Kidney (tissue), 14 donors: ENCODE results near the gene LY6G6F. TPM values are rescaled to one million over a fixed set of nuclear protein-coding genes. Genes with fewer than 3 reads are reported as not detected.

Source experiments
- DNase-seq, 5 donors: peaks; one replicate each; pipeline ENCODE4 v3.0.0-alpha.2; 2013 to 2020
- FAIRE-seq: peaks from 2 replicates; lab custom pipeline; 2012; peaks lifted over from hg19 to GRCh38; lab: Jason Lieb, UNC
- H3K27ac ChIP-seq, 2 donors: one replicate each; pipeline ENCODE4 v1.7.0; 2013; ENCODE audit warnings: low read depth in 2 of 2, low read length in 2 of 2, inconsistent platforms in 1 of 2
- H3K27me3 ChIP-seq: one replicate; pipeline ENCODE4 v1.7.1; 2013; ENCODE audit warnings: low read length, inconsistent platforms; ENCODE audit not compliant: control insufficient read depth, insufficient read depth
- H3K36me3 ChIP-seq, 3 donors: one replicate each; pipeline versions ENCODE4 v1.7.0 to v1.7.1; 2013; ENCODE audit warnings: low read length in 3 of 3, control low read depth in 1 of 3, inconsistent platforms in 1 of 3; ENCODE audit not compliant: insufficient read depth in 3 of 3, control insufficient read depth in 2 of 3
- H3K4me1 ChIP-seq, 3 donors: one replicate each; pipeline versions ENCODE4 v1.7.0 to v1.7.1; 2013; ENCODE audit warnings: low read length in 3 of 3, inconsistent platforms in 1 of 3, low read depth in 1 of 3; ENCODE audit not compliant: control insufficient read depth in 2 of 3, insufficient read depth in 2 of 3
- H3K4me3 ChIP-seq, 3 donors: one replicate each; pipeline versions ENCODE4 v1.7.0 to v1.8.1; 2013; ENCODE audit warnings: low read length in 3 of 3, control low read depth in 1 of 3, inconsistent platforms in 1 of 3
- H3K9ac ChIP-seq, 3 donors: one replicate each; pipeline versions ENCODE4 v1.7.0 to v1.7.1; 2013; ENCODE audit warnings: low read length in 3 of 3, control low read depth in 1 of 3, inconsistent platforms in 1 of 3
- H3K9me3 ChIP-seq, 3 donors: one replicate each; pipeline versions ENCODE4 v1.7.0 to v1.7.1; 2013; ENCODE audit warnings: low read length in 3 of 3, control low read depth in 1 of 3, inconsistent platforms in 1 of 3; ENCODE audit not compliant: control insufficient read depth in 2 of 3, insufficient read depth in 1 of 3
- intact Hi-C: fragments of 100-400 bp; cut with DNase I; formaldehyde crosslinking; loops from one replicate; pipeline ENCODE4 v1.11.1; 2022
- polyA plus RNA-seq: library from polyadenylated mRNA; stranded (reverse); fragments of 350-450 nt; fragmentation: Illumina TruSeq; extraction: RNeasy Lipid Tissue Mini Kit (QIAGEN cat#74804); gene quantifications from one replicate; pipeline ENCODE4 v1.2.3, GENCODE V29; 2014; ENCODE audit warnings: low read depth, low replicate concordance; ENCODE audit not compliant: insufficient read depth
- total RNA-seq: library from RNA; stranded (reverse); fragmentation: NEBNext Ultra II Directional; extraction: Animal tissue kit (Norgen Biotek cat#: 25700); gene quantifications from one replicate; pipeline ENCODE4 v1.2.1, GENCODE V29; 2021
- TF ChIP-seq, protein P1 (sequence below): IDR thresholded peaks from 3 replicates; pipeline ENCODE4 v1.5.1; 2012; ENCODE audit warnings: mild to moderate bottlenecking, moderate library complexity, borderline replicate concordance; ENCODE audit not compliant: insufficient read depth; ENCODE audit errors: extremely low read depth
- donor health status: control.
- donor health status: control.
- donor health status: control.
- donor health status: control.
- donor health status: control.
- donor health status: DM: yes; HTN: yes; CAD: no.
- donor health status: Normal renal cell carcinoma (clear cell type).

LY6G6F gene
- total and polyA plus RNA-seq, 2 donors from 2014 or later = not detected

DNA sequence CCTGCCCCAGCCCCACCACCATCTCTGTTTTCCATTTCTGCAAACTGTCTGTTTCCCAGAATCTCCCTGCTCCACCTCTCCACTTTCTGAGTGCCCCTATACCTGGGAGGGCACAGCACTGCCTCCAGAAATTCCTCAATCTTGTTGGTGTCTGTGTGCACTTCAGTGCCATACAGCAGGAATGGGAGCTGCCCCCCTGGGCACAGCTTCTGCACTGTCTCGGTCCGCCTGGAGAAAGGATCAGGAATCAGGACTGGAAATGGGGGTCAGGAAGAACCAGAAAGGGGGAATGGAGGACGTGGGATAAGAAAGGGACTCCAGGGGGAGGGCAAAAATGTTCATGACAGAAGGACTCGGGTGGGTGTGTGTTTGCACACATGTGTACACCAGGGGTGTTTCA is 27.1 kb downstream of the LY6G6F start:
- H3K36me3 ChIP-seq = peaks cover 0 to 28% (median 16%) of the 10 kb centered on the region in 3 donors
- peak overlapping the region in 2 of 3 donors; percentile 4 to 100 for H3K4me3 ChIP-seq
- DNase-seq = no peak
- no peaks in the 10 kb centered on the region for H3K27me3 ChIP-seq
- TF ChIP-seq, protein P1, sequence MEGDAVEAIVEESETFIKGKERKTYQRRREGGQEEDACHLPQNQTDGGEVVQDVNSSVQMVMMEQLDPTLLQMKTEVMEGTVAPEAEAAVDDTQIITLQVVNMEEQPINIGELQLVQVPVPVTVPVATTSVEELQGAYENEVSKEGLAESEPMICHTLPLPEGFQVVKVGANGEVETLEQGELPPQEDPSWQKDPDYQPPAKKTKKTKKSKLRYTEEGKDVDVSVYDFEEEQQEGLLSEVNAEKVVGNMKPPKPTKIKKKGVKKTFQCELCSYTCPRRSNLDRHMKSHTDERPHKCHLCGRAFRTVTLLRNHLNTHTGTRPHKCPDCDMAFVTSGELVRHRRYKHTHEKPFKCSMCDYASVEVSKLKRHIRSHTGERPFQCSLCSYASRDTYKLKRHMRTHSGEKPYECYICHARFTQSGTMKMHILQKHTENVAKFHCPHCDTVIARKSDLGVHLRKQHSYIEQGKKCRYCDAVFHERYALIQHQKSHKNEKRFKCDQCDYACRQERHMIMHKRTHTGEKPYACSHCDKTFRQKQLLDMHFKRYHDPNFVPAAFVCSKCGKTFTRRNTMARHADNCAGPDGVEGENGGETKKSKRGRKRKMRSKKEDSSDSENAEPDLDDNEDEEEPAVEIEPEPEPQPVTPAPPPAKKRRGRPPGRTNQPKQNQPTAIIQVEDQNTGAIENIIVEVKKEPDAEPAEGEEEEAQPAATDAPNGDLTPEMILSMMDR = no peak
- H3K27ac ChIP-seq = peak overlapping the region; percentile 98 to 99
- H3K9ac ChIP-seq = peak overlapping the region in 1 of 3 donors; percentile 99
- intact Hi-C loops = no loop called here
- peaks cover 10 to 33% (median 24%) of the 10 kb centered on the region in 3 donors for H3K4me1 ChIP-seq
- H3K9me3 ChIP-seq = no peaks in the 10 kb centered on the region
- no peak for FAIRE-seq

DNA sequence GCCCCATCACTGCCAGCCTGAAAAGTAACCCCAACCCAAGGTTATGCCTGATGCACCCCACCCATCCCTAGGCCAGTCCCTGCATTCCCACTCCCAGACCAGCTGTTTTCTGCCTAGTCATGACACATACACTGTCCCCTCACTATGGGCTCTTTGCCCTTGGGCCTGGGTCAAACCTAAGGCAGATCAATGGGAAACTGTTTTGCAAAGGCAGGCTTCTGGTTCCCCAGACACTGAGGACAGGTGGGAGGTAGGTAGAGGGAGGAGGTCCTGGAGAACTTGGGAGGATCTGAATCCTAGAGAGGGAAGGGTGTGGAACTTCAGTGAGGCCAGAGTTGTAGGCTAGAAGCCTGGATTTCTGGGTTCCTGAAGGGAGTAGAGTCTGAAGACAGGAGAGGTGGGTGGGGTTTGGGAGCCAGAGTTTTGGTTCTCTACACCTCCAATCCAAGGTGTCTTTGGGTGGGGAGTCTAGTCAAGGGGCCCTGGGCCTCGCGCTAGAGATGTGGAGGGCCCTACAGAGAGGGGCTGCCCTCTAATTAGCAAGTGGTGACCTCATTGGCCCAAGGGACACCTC is 27.7 kb downstream of the LY6G6F start:
- H3K4me3 ChIP-seq = peak overlapping the region; percentile 93 to 100 (median 98)
- intact Hi-C loops = no loop called here
- peaks cover 10 to 36% (median 28%) of the 10 kb centered on the region in 3 donors for H3K4me1 ChIP-seq
- peaks cover 0 to 28% (median 16%) of the 10 kb centered on the region in 3 donors for H3K36me3 ChIP-seq
- FAIRE-seq (no peak), DNase-seq (peak in 1 of 5 donors; percentile 24)
- no peaks in the 10 kb centered on the region for H3K9me3 ChIP-seq
- TF ChIP-seq, protein P1 = no peak
- no peaks in the 10 kb centered on the region for H3K27me3 ChIP-seq
- H3K27ac ChIP-seq = peak overlapping the region; percentile 98 to 99
- peak overlapping the region in 2 of 3 donors; percentile 34 to 99 for H3K9ac ChIP-seq

DNA sequence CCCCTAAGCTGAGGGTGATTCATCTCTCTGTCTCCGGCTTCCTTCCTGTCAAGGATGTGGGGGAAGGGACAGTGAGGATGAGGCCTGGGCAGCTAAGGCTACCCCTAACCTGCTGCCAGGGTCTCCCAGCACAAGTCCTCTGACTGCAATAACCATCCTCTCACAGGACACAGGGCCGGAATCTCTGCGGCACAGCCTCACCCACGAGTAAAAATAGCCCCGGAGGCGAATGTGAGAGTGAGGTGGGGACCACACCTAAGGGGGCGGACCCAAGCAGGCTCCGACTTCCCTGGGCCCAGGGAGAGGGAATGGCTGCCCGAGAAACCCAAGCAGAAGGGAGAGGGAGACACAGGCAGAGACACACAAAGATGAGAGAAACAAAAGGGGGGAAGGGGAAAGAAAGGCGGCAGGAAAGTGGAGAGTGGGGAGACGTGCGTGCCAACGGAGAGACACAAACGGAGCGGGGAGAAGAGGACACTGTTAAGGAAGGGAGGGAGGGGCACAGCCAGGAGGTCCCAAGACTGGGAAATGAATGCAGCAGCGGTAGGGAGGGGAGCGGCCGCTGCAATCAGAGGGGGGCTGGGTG is 28.2 kb downstream of the LY6G6F start:
- no peaks in the 10 kb centered on the region for H3K9me3 ChIP-seq
- intact Hi-C loops = no loop called here
- H3K4me3 ChIP-seq = peak overlapping the region; percentile 93 to 100 (median 98)
- TF ChIP-seq, protein P1 = no peak
- peaks cover 0 to 28% (median 16%) of the 10 kb centered on the region in 3 donors for H3K36me3 ChIP-seq
- peak overlapping the region; percentile 98 to 99 for H3K27ac ChIP-seq
- no peaks in the 10 kb centered on the region for H3K27me3 ChIP-seq
- FAIRE-seq (no peak), DNase-seq (peak; percentile 43 to 87 (median 75))
- H3K4me1 ChIP-seq = peaks cover 10 to 36% (median 28%) of the 10 kb centered on the region in 3 donors
- H3K9ac ChIP-seq = peak overlapping the region; percentile 90 to 99 (median 99)
